RWPE1 (cell line): ENCODE data around the gene CDX4.
"Not testable (repeated sequence)": the region's sequence is repeated elsewhere in the genome, so short reads cannot be mapped to it uniquely, and the experiment has no call there.

Source experiments
- CTCF ChIA-PET: fragments of 350-600 bp; sonication (Branson Sonifier 250); formaldehyde crosslinking; extraction: SDS; loops from one replicate; lab custom pipeline; 2021; lab: Yijun Ruan, JAX
- POLR2A ChIA-PET: fragments of 400-600 bp; formaldehyde crosslinking; extraction: SDS; loops from one replicate; lab custom pipeline; 2020; ENCODE audit warnings: antibody characterized with exemption; ENCODE audit not compliant: low non-redundant PET; lab: Yijun Ruan, JAX
- DNase-seq: peaks from one replicate; pipeline ENCODE4 v3.0.0; 2012; ENCODE audit warnings: low spot score
- H3K27ac ChIP-seq: fragments of 450-650 bp; 2 replicates; pipeline ENCODE4 v1.5.1; 2017
- CTCF ChIP-seq: fragments of 450-650 bp; conservative IDR thresholded peaks from 2 replicates; pipeline ENCODE4 v1.5.1; 2017; ENCODE audit warnings: low read depth, mild to moderate bottlenecking

CDX4 gene

GRCh38 chrX:73448379-73448778 lies 1.5 kb downstream of the CDX4 start:
- TF ChIP-seq CTCF: no peak
- CTCF ChIA-PET: no interaction called here
- DNase-seq: no peak
- POLR2A ChIA-PET: no interaction called here
- H3K27ac ChIP-seq: no peak overlapping the region

GRCh38 chrX:73455171-73455570 lies 8.3 kb downstream of the CDX4 start:
- DNase-seq: no peak
- H3K27ac ChIP-seq: no peak overlapping the region
- ChIA-PET CTCF (no interaction called here), POLR2A (no interaction called here)
- no peak for TF ChIP-seq CTCF

- no peak for DNase-seq
- no peak overlapping the region for H3K27ac ChIP-seq
- no peak for TF ChIP-seq CTCF
- POLR2A ChIA-PET: no interaction called here
- CTCF ChIA-PET: no interaction called here
Measured at GRCh38 chrX:73457306-73457705, 10.5 kb downstream of the CDX4 start.

- TF ChIP-seq CTCF: no peak
- H3K27ac ChIP-seq: no peak overlapping the region
- ChIA-PET CTCF (interaction anchor here (0.8 kb wide), 1 partner anchor 357 kb away, joined by 5 read pairs; no protein-coding TSS in a partner anchor), POLR2A (no interaction called here)
- DNase-seq: no peak
Measured at GRCh38 chrX:73468376-73468775, 21.5 kb downstream of the CDX4 start.

- no peak for DNase-seq
- POLR2A ChIA-PET: no interaction called here
- TF ChIP-seq CTCF: no peak
- CTCF ChIA-PET: no interaction called here
- H3K27ac ChIP-seq: no peak overlapping the region
Measured at GRCh38 chrX:73478961-73479360, 32.1 kb downstream of the CDX4 start.

- no peak for DNase-seq
- ChIA-PET CTCF (no interaction called here), POLR2A (no interaction called here)
- no peak for TF ChIP-seq CTCF
- no peak overlapping the region for H3K27ac ChIP-seq
Measured at GRCh38 chrX:73481521-73481920, 34.7 kb downstream of the CDX4 start.

- CTCF ChIA-PET: no interaction called here
- DNase-seq: no peak
Measured at GRCh38 chrX:73490661-73491060, 43.8 kb downstream of the CDX4 start.

GRCh38 chrX:73492178-73492577 lies 45.3 kb downstream of the CDX4 start:
- POLR2A ChIA-PET, H3K27ac ChIP-seq, DNase-seq, CTCF ChIA-PET: not testable (repeated sequence)

More at GRCh38 chrX:73490661-73491060, 43.8 kb downstream of the CDX4 start:
- TF ChIP-seq CTCF: no peak
- H3K27ac ChIP-seq: no peak overlapping the region
- POLR2A ChIA-PET: no interaction called here
